NCI-H128 (cell line): ENCODE results near the gene IPO5.

Experiments used
- DNase-seq: peaks from one replicate; lab custom pipeline; 2025; ENCODE audit not compliant: unreplicated experiment; lab: John Stamatoyannopoulos, UW

The IPO5 gene

DNA sequence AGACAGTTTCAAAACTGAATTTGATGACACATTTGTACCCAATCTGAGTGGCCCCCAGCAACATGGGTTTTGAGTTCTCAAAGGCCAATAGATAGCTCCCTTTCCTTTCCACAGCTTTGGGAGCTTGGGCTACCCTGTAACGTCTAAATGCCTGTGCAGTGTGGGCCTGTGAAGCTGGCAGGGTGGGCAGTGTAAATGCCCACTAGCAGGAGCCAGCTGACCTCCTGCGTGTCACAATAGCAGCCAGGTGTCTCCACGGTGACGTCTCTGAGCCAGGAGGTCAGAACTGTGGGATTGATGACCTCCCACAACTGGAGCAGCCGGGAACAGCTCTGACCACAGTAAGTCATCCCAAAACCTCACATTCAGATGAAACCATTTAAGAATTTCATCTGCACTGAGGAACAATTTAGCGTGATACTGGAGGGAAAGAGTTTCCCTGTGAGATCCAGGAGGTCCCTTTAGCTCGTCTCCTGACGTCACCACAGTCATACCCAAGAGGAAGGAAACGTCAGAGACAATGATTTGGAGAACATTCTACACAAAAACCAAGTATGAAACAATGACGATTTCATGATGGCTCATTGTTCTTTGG, at the start of gene IPO5:
Gene IPO5 (plus strand): TSS at position 300 of the 595 bp plus-strand sequence. CDS start 23,022 bp downstream, outside the sequence.
- DNase-seq = no peak

DNA sequence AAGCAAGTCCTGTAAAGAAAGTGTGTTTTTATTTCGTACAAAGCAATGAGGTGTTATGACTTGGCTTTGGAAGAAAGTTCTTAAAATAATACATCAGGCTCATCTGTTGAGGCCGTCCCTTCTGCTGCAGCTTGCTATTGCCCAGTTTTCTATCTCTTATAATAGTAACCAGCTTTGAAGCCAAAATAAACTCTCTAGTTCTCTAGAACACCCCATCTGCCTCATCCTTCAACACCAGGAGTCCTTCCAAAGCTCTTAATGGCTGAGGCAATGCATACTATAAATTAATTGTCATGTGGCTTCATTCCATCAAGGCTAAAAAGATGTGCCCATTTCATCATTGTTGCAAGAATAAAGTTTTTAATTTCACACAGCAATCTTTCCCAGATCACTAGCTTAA, 49.4 kb upstream of the IPO5 start:
- DNase-seq = no peak

GRCh38 chr13:97905517-97905916, 48.0 kb upstream of the IPO5 start:
- no peak for DNase-seq

DNA sequence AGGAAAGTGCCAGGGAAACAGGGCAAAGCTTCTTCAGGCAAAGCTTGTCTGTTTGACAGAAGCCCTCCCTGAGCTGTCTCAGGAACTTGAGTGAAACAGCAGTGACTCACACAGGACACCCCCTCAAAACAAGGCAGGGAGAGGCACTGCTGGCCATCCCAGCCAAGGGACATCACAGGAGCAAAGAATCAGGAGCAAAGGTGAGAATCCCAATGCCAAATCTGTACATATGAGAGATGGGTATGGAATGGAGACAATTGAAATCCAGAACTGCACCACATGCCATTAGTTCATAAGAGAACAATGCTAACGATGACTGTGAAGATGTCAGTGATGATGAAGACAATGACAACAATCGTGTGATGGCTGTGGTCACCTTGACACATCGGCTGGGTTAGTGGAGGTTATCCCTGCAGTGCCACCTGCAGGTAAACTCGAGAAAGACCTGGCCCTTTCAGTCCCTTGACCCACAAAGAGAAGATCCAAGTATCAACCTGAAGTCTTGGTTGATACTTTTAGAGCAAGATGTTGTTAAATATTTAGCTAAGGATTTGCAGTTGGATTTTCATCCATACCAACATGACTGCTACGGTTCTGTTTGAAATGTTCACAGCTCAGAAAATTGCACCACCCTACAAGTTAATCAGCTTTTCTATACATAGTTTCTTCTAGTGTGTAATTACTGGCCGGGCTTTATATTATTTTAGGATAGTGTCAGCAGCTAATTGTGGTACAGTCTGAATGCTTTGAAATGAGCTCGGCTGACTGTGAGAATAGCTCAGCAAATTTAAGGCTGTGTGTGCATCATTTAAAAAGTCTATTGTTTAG, 42.0 kb upstream of the IPO5 start:
- no peak for DNase-seq

GRCh38 chr13:97912139-97912535, 41.3 kb upstream of the IPO5 start:
- DNase-seq = no peak

GRCh38 chr13:97913206-97913605, 40.3 kb upstream of the IPO5 start:
- no peak for DNase-seq

GRCh38 chr13:97914540-97914939, 38.9 kb upstream of the IPO5 start:
- DNase-seq = no peak

DNA sequence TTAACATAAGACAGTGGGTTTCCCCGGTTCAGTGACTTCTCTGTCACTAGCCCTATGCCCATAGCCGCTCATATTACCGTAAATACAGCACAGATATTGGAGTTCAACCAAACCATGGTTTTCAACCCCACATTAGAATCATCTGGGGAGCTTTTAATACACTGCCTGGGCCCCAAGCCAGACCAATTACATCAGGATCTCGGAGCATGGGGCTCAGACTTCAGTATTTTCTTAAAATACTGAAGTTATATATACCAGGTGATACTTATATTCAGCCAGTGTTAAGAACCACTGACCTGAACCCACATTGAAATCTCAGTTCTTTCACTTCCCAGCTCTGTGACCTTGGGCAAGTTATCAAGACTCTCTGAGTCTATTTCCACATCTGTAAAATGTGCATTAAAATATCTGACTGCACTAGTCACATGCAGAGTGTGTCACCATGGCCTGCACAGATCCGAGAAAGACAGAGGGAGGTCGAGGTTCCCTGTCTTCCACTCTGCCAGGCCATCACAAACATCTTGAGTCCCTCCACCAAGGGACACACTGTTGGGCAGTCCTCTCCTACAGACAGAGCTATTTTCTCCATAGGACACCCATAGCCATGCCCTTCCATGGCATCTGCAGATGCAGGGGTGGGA, 32.2 kb upstream of the IPO5 start:
- DNase-seq = no peak

DNA sequence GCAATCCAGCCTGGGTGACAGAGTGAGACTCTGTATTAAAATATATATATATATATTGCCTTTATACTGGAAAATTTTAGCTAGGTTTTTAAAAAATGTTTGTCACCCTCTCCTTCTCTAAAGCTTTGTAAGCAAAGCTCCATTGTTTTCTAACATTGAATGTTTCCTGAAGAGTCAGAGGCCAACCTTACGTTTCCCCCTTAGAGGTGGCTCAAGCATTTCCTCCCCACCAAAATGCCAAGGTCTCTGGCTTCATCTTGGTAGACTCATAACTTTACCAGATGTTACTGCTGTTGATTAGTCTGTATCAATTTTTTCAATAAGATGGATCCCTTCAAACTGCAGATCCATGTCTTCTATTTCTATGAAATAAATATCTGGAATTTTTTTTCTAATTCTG, 25.2 kb upstream of the IPO5 start:
- no peak for DNase-seq

DNA sequence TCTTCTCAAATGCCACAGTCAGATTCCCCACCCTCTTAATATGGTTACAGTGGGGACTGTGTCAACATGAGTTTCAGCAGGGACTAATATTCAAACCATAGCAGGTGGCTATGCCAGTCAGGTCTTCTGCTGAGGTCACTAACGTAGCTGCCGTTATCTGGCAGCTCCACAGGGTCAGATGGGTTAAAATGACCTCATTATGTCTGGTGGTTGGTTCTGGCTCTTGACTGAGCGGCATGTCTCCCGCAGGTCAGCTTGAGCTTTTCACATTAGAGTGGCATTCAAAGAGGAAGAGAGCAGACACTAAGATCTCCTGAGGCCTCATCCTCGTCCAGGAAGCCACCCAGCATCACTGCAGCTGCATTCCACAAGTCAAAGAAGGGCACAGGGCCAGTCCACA, 21.4 kb upstream of the IPO5 start:
- DNase-seq = no peak

DNA sequence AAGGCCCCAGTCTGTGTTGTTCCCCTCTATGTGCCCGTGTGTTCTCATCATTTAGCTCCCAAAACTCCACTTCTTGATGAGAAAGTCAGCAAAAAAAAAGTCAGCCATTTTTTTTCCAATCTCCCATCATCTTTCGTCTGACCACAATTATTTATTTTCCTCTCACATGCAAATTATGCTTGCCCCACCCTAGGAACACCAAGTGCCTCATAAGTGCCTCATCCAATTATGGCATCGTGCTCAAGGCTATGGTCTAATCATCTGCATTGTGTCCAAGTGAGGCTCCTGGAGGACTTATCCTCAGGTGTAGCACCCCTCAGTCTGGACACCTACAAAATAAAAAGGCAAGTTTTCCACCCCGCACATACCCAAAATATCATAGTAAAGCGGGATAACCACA, 20.8 kb upstream of the IPO5 start:
- no peak for DNase-seq

GRCh38 chr13:97933776-97934175, 19.7 kb upstream of the IPO5 start:
- DNase-seq = no peak

- no peak for DNase-seq
Observed at GRCh38 chr13:97934590-97934989, 18.9 kb upstream of the IPO5 start.

GRCh38 chr13:97935071-97935470, 18.4 kb upstream of the IPO5 start:
- DNase-seq = no peak

GRCh38 chr13:97936036-97936435, 17.4 kb upstream of the IPO5 start:
- DNase-seq = no peak

DNA sequence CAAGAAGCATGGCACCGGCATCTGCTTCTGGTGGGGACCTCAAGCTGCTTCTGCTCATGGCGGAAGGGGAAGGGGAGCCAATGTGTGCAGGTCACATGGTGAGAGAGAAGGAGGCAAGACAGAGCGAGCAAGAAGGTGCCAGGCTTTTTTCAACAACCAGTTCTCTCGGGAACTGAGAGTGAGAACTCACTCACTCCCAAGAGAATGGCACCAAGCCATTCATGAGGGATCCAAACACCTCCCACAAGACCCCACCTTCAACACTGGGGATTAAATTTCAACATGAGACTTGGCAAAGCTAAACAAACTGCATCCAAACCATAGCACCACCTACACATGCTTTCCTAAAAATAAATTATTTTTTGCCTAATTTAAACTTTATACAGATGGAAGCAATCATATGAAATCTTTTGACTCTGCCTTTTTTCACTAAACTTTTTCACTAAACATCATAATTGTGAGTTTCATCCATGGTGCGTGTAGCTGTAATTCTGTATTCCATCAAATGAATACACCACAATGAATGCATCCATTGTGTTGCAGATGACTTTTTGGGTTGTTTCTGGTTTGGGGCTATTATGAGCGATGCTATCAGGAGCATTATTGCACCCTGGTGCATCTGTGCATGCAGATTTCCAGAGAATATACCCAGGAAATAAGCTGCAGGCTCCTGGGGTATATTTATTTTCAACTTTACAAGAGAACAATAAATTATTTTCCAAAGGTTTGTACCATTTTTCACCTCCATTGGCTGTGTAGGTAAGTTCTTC, 14.6 kb upstream of the IPO5 start:
- DNase-seq = no peak

DNA sequence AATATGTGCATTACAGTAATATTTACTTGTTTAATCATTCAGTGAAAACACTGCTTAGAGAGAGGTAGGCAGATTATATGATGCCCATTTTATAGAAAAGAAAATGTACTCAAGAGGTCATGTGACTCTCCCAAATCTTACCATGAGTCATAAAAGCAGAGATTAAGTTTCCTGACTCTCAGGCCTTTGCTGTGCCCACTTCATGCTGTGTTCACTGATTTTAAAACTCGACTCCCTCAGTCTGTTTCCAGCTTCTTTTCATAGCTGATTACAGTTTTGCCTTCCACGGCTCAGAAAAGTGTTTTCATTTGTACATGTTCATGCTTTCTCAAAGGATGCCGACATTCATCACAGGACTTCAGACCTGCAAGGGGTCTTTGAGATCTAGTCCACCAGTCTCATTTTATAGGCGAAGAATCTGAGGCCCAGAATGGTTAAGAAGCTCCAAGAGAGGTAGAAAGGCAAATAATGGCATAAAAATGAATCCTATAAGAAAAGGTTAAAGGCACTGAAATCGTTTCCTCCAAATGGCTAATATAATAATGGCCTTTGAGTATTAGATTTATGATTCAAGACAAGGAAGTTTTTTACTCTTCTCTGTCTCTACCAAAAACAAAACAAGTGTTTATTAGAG, 9.0 kb upstream of the IPO5 start:
- no peak for DNase-seq

DNA sequence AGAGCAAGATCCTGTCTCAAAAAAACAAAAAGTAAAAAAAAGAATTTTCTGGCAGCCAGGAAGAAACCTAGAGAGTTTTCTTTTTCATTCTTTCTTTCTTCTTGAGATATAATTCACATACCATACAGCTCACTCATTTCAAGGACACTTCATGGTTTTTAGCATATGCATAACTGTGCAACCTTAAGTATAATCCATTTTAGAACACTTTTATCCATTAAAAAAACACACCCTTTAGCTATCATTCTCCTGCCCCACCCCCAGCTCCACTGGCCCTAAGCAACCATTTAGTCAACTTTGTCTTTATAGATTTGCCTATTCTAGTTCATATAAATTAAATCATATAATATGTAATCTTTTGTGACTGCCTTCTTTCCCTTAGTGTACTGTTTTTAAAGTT, 8.1 kb upstream of the IPO5 start:
- no peak for DNase-seq

DNA sequence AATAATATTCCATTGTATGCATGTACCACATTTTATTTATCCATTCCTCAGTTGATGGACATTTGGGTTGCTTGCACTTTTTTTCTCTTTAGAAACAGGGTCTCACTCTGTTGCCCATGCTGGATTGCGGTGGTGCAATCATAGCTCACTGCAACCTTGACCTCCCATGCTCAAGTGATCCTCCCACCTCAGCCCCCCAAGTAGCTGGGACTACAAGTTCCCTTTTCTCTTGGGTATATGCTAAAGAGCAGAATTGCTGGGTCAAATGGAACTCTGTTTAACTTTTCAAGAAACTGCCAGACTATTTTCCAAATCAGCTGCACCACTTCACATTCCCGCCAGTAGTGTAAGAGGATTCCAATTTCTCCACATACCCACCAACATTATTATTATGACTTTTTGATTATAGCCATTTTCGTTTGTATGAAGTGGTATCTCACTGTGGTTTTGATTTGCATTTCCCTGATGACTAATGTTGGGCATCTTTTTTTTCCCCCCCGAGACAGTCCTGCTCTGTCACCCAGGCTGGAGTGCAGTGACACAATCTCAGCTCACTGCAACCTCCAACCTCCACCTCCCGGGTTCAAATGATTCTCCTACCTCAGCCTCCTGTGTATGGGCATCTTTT, 7.6 kb upstream of the IPO5 start:
- no peak for DNase-seq

DNA sequence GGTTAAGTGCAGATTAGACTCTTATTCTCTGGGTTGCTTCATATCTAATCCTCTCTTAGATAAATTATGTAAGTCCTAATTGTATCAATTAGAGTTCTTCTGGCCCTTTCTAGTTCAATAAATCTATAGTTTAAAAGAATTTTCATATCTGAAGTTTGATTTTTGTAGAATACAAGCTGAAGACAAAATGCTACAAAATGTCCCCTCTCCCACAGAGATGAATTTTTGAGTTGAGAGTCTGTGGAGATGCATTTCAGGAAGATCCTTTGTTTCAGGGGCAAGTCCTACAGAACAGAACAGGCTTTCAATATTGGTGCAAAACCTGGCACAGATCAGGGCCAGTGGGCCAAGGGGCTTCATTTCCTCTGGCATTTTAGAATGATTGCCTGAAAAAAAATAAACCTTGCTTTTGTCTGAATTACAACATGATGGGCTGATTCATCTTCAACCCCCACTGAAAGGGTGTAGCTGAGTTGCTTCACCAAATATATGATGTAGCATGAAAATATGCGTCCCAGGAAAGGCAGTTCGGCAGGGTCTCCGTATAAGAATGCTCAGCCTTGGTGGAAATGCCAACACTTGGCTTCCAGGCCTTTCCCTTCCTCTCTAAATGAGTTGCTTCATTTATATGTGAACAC, 6.4 kb upstream of the IPO5 start:
- no peak for DNase-seq
